H1 (cell line): ENCODE data around the gene IL10RA.

Source experiments
- CTCF ChIP-seq, 3 experiments: IDR thresholded peaks; 1 replicate in 2 of 3; 2 replicates in 1 of 3; pipeline versions ENCODE4 v1.5.1 to v1.6.1; 2011; ENCODE audit warnings: low read length in 3 of 3, mild to moderate bottlenecking in 3 of 3, inconsistent platforms in 2 of 3, low read depth in 1 of 3, moderate library complexity in 1 of 3; ENCODE audit not compliant: insufficient read depth in 1 of 3; ENCODE audit errors: control extremely low read depth in 1 of 3
- EP300 ChIP-seq, 2 experiments: IDR thresholded peaks; 1 replicate in 1 of 2; 2 replicates in 1 of 2; pipeline ENCODE4 v1.6.1; 2011 to 2012; ENCODE audit warnings: low read depth in 2 of 2, low read length in 2 of 2, mild to moderate bottlenecking in 2 of 2, borderline replicate concordance in 1 of 2, inconsistent platforms in 1 of 2, moderate library complexity in 1 of 2
- EZH2 ChIP-seq: fragments of 200-600 bp; sonication (generic); IDR thresholded peaks from 2 replicates; pipeline ENCODE4 v1.7.1; 2012; ENCODE audit warnings: low read depth, mild to moderate bottlenecking, moderate library complexity, low read length, inconsistent platforms; ENCODE audit not compliant: severe bottlenecking
- POLR2A ChIP-seq, 2 experiments: IDR thresholded peaks; 1 replicate in 1 of 2; 2 replicates in 1 of 2; pipeline ENCODE4 v1.6.1; 2011; ENCODE audit warnings: low read depth in 2 of 2, low read length in 2 of 2, mild to moderate bottlenecking in 2 of 2; ENCODE audit errors: control extremely low read depth in 1 of 2
- TAF1 ChIP-seq: IDR thresholded peaks from 2 replicates; pipeline ENCODE4 v1.6.1; 2011; ENCODE audit warnings: mild to moderate bottlenecking, low read depth, low read length

GRCh38 chr11:117986981-117987574 lies 884 bp downstream of the IL10RA start:
- TF ChIP-seq EZH2 (peak; percentile 11), CTCF (IDR thresholded peaks at IDR 0.05; ENCODE audit: control extremely low read depth in 1 of 3, insufficient read depth in 1 of 3, low read depth in 1 of 3, low read length in 3 of 3) (no peak), POLR2A (IDR thresholded peaks at IDR 0.05; ENCODE audit: control extremely low read depth in 1 of 2, low read depth in 2 of 2, low read length in 2 of 2) (no peak), EP300 (IDR thresholded peaks at IDR 0.05; ENCODE audit: borderline replicate concordance in 1 of 2, low read depth in 2 of 2, low read length in 2 of 2) (no peak), TAF1 (no peak)
